ENCODE results near the gene KCNK6. TPM values are rescaled to one million over a fixed set of nuclear protein-coding genes. Genes with fewer than 3 reads are reported as not detected.

KCNK6 gene
- total and polyA plus RNA-seq, 2 of the 8 experiments (the other 6 are each of a cell fraction or from before 2014, with no cell fraction given), result 10.6 to 13.3 TPM

GRCh38 chr19:38377052-38377451, 57.4 kb downstream of the KCNK6 start:
- ChIA-PET POLR2A (ENCODE audit: partially characterized antibody) (interaction anchor here (1.2 to 3.8 kb wide), 3 partner anchors 12 to 60 kb away, joined by 4 to 35 read pairs (median 4); partner anchors contain the start of genes GGN and SPRED3), CTCF (ENCODE audit: partially characterized antibody) (interaction anchor here (1.5 to 5.7 kb wide), 2 partner anchors 41 to 133 kb away, joined by 6 to 28 read pairs; partner anchors contain the start of gene CATSPERG)
- no peak for TF ChIP-seq CBX8 (IDR thresholded peaks at IDR 0.05; ENCODE audit: borderline replicate concordance, low read depth, low read length)
- TF ChIP-seq EGR1 (IDR thresholded peaks at IDR 0.05; ENCODE audit: borderline replicate concordance, low read depth, low read length), result no peak
- TF ChIP-seq BCL11A (IDR thresholded peaks at IDR 0.05; ENCODE audit: low read depth in 2 of 2, low read length in 2 of 2), result no peak
- no peak for TF ChIP-seq FOSL1 (IDR thresholded peaks at IDR 0.05; ENCODE audit: insufficient read depth, low read depth, low read length)
- Histone ChIP-seq H2BK12ac (ENCODE audit: low read depth, low read length) (no peak overlapping the region), H3K36me3 (ENCODE audit: control insufficient read depth in 2 of 4, insufficient read depth in 4 of 4, low read length in 3 of 4) (peaks cover 13 to 18% (median 15%) of the 10 kb centered on the region in 4 experiments; a peak in 7 of 8 replicates), H3K27ac (ENCODE audit: low read depth, low read length) (no peak overlapping the region), H2BK5ac (ENCODE audit: low read depth, low read length) (no peak overlapping the region), H3K4ac (replicated peaks; ENCODE audit: insufficient read length, low read depth, low read length) (no peak overlapping the region), H3K4me1 (replicated peaks in 1 of 4; ENCODE audit: control insufficient read depth in 3 of 4, insufficient read depth in 4 of 4, low read length in 3 of 4) (peaks cover 0 to 6% (median 3%) of the 10 kb centered on the region in 4 experiments; a peak in 3 of 7 replicates), H3K4me3 (ENCODE audit: extremely low read depth in 1 of 4, insufficient read depth in 2 of 4, low read depth in 3 of 4, low read length in 4 of 4) (no peak overlapping the region), H3K9me3 (ENCODE audit: insufficient read depth in 2 of 2, low read depth in 1 of 2, low read length in 1 of 2) (no peaks in the 10 kb centered on the region), H2BK15ac (ENCODE audit: low read length) (no peak overlapping the region), H4K5ac (ENCODE audit: insufficient read length, low read depth, low read length) (no peak overlapping the region), H4K91ac (replicated peaks; ENCODE audit: insufficient read length, low read length) (no peak overlapping the region), H4K8ac (ENCODE audit: extremely low read depth, insufficient read depth, low read length) (no peak overlapping the region), H3K23ac (ENCODE audit: insufficient read length) (no peak overlapping the region), H3K27me3 (replicated peaks in 1 of 4; ENCODE audit: control insufficient read depth in 3 of 4, extremely low read depth in 1 of 4, insufficient read depth in 3 of 4, low read length in 3 of 4) (no peaks in the 10 kb centered on the region), H3K79me1 (ENCODE audit: low read depth, low read length) (peaks cover 14% of the 10 kb centered on the region), H3K4me2 (ENCODE audit: insufficient read depth in 1 of 2, low read depth in 2 of 2, low read length in 2 of 2) (no peak overlapping the region), H2BK20ac (ENCODE audit: low read length) (no peak overlapping the region), H3K79me2 (ENCODE audit: control insufficient read depth in 1 of 2, insufficient read depth in 2 of 2, low read length in 2 of 2) (peaks cover 0 to 22% of the 10 kb centered on the region in 2 experiments; a peak in 2 of 4 replicates), H3K9ac (replicated peaks in 1 of 4; ENCODE audit: extremely low read depth in 1 of 4, low read depth in 3 of 4, low read length in 3 of 4) (no peak overlapping the region), H2AK5ac (ENCODE audit: low read depth, low read length) (no peak overlapping the region), H3K56ac (replicated peaks; ENCODE audit: insufficient read length, low read depth, low read length) (no peak overlapping the region), H3K23me2 (ENCODE audit: low read depth, low read length) (peaks cover 7% of the 10 kb centered on the region; the same call in 1 of the 2 replicates), H3K18ac (ENCODE audit: extremely low read depth, low read length) (no peak overlapping the region), H3K14ac (ENCODE audit: insufficient read length) (no peak overlapping the region), H2AFZ (ENCODE audit: low read length) (no peak overlapping the region), H2BK120ac (replicated peaks; ENCODE audit: low read depth, low read length) (no peak overlapping the region), H4K20me1 (replicated peaks in 1 of 2; ENCODE audit: control insufficient read depth in 1 of 2, insufficient read depth in 2 of 2, low read length in 2 of 2) (peaks cover 3 to 9% of the 10 kb centered on the region in 2 experiments)
- DNase-seq (ENCODE audit: low read depth in 1 of 2, low spot score in 2 of 2) (no peak), FAIRE-seq (no peak)
- WGBS, 2 experiments (ENCODE audit: extremely low coverage in 1 of 2, insufficient coverage in 1 of 2, insufficient read length in 1 of 2, insufficient replicate concordance in 2 of 2, low coverage in 1 of 2, low lambda C conversion rate in 2 of 2, missing lambda C conversion rate in 1 of 2), result 92% methylated on average over 4 of the region's 4 CpGs; no CpG with 5 or more reads in 1 of the 2 experiments

Measured in H1 (cell line).